HEK293T (cell line): ENCODE data around the gene SH2D4B.

Experiments
- CTCF ChIA-PET: fragments of 350-600 bp; formaldehyde crosslinking; extraction: SDS; loops from one replicate; lab custom pipeline; 2021; ENCODE audit warnings: antibody characterized with exemption, inconsistent platforms; lab: Yijun Ruan, JAX
- POLR2A ChIA-PET: fragments of 350-600 bp; formaldehyde crosslinking; extraction: SDS; loops from one replicate; lab custom pipeline; 2020; ENCODE audit warnings: antibody characterized with exemption, inconsistent platforms; lab: Yijun Ruan, JAX
- DNase-seq: peaks from one replicate; pipeline ENCODE4 v3.0.0; 2012; ENCODE audit warnings: mixed read lengths; ENCODE audit errors: extremely low spot score
- ARNT ChIP-seq: fragments of 450-650 bp; IDR thresholded peaks from 2 replicates; pipeline ENCODE4 v1.6.1; 2017; ENCODE audit warnings: mild to moderate bottlenecking
- BHLHE40 ChIP-seq: fragments of 450-650 bp; IDR thresholded peaks from 2 replicates; pipeline ENCODE4 v1.6.1; 2016; ENCODE audit warnings: mild to moderate bottlenecking, moderate library complexity, borderline replicate concordance
- CTBP1 ChIP-seq: fragments of 450-650 bp; IDR thresholded peaks from 2 replicates; pipeline ENCODE4 v1.6.1; 2016; ENCODE audit warnings: borderline replicate concordance
- ELF4 ChIP-seq: fragments of 450-650 bp; IDR thresholded peaks from 2 replicates; pipeline ENCODE4 v1.6.1; 2017; ENCODE audit warnings: antibody characterized with exemption
- FOXA1 ChIP-seq: fragments of 450-650 bp; IDR thresholded peaks from 2 replicates; pipeline ENCODE4 v1.6.1; 2016; ENCODE audit warnings: mild to moderate bottlenecking
- FOXK2 ChIP-seq: fragments of 450-650 bp; IDR thresholded peaks from 2 replicates; pipeline ENCODE4 v1.6.1; 2016; ENCODE audit warnings: mild to moderate bottlenecking
- FOXM1 ChIP-seq: fragments of 450-650 bp; IDR thresholded peaks from 2 replicates; pipeline ENCODE4 v1.6.1; 2017; ENCODE audit warnings: mild to moderate bottlenecking, borderline replicate concordance
- HDGF ChIP-seq: fragments of 450-650 bp; IDR thresholded peaks from 2 replicates; pipeline ENCODE4 v1.6.1; 2017; ENCODE audit warnings: antibody characterized with exemption, borderline replicate concordance
- L3MBTL2 ChIP-seq: fragments of 450-650 bp; conservative IDR thresholded peaks from 2 replicates; pipeline ENCODE4 v1.6.1; 2016; ENCODE audit warnings: mild to moderate bottlenecking
- LEF1 ChIP-seq: fragments of 450-650 bp; IDR thresholded peaks from 2 replicates; pipeline ENCODE4 v1.6.1; 2017; ENCODE audit warnings: mild to moderate bottlenecking, borderline replicate concordance
- NFRKB ChIP-seq: fragments of 450-650 bp; IDR thresholded peaks from 2 replicates; pipeline ENCODE4 v1.6.1; 2016; ENCODE audit warnings: mild to moderate bottlenecking, moderate library complexity
- SP1 ChIP-seq: fragments of 450-650 bp; IDR thresholded peaks from 2 replicates; pipeline ENCODE4 v1.6.1; 2017
- SUZ12 ChIP-seq: fragments of 450-650 bp; IDR thresholded peaks from 2 replicates; pipeline ENCODE4 v1.6.1; 2016; ENCODE audit warnings: mild to moderate bottlenecking
- TARDBP ChIP-seq: fragments of 450-650 bp; IDR thresholded peaks from 2 replicates; pipeline ENCODE4 v1.6.1; 2016
- ZNF384 ChIP-seq: fragments of 450-650 bp; IDR thresholded peaks from 2 replicates; pipeline ENCODE4 v1.6.1; 2016
- TF ChIP-seq, protein P1 (sequence below): fragments of 450-650 bp; IDR thresholded peaks from 2 replicates; pipeline ENCODE4 v1.6.1; 2016

Gene SH2D4B

GRCh38 chr10:80611481-80612185 is 73.9 kb downstream of the SH2D4B start:
- DNase-seq, result no peak
- ChIA-PET POLR2A (no interaction called here), CTCF (interaction anchor here (0.6 to 1.6 kb wide), 2 partner anchors 13 to 1413 kb away, joined by 3 to 4 read pairs; no protein-coding TSS in a partner anchor)
- TF ChIP-seq, protein P1, sequence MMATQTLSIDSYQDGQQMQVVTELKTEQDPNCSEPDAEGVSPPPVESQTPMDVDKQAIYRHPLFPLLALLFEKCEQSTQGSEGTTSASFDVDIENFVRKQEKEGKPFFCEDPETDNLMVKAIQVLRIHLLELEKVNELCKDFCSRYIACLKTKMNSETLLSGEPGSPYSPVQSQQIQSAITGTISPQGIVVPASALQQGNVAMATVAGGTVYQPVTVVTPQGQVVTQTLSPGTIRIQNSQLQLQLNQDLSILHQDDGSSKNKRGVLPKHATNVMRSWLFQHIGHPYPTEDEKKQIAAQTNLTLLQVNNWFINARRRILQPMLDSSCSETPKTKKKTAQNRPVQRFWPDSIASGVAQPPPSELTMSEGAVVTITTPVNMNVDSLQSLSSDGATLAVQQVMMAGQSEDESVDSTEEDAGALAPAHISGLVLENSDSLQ, result no peak
- no peak for TF ChIP-seq LEF1
- TF ChIP-seq BHLHE40, result no peak
- no peak for TF ChIP-seq FOXK2
- no peak for TF ChIP-seq ARNT
- no peak for TF ChIP-seq ZNF384
- TF ChIP-seq NFRKB, result no peak
- no peak for TF ChIP-seq ELF4
- no peak for TF ChIP-seq L3MBTL2
- TF ChIP-seq SUZ12, result no peak
- no peak for TF ChIP-seq HDGF
- no peak for TF ChIP-seq FOXM1
- no peak for TF ChIP-seq FOXA1
- TF ChIP-seq SP1, result no peak
- no peak for TF ChIP-seq CTBP1
- TF ChIP-seq TARDBP, result no peak

DNA sequence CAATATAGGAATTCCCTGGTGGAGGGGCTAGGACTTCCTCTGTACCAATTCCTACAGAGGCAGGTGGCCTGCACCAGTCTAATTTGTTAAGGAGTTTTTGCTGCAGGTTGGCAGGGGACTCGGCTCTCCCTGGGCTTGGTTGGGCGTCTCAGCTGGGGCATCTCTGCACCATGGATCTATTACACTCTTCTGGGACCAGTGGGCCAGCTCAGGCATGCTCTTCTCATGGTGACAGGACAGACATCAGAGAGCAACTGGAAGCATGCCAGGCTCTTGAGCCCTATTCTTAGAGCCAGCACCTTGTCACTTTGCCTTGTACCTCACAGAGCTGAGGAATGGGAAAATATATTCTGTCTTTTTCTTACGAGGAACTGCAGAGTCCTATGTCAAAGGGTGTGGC is 74.6 kb downstream of the SH2D4B start:
- DNase-seq, result no peak
- POLR2A ChIA-PET, result no interaction called here
- no peak for TF ChIP-seq SP1
- TF ChIP-seq HDGF, result no peak
- TF ChIP-seq, protein P1, result no peak
- TF ChIP-seq FOXK2, result no peak
- no peak for TF ChIP-seq TARDBP
- TF ChIP-seq BHLHE40, result no peak
- TF ChIP-seq SUZ12, result no peak
- no peak for TF ChIP-seq ARNT
- no peak for TF ChIP-seq ELF4
- TF ChIP-seq L3MBTL2, result no peak
- no peak for TF ChIP-seq ZNF384
- TF ChIP-seq FOXM1, result no peak
- TF ChIP-seq LEF1, result no peak
- no peak for TF ChIP-seq FOXA1
- no peak for TF ChIP-seq NFRKB
- TF ChIP-seq CTBP1, result no peak
- CTCF ChIA-PET, result no interaction called here

- DNase-seq, result no peak
- TF ChIP-seq LEF1, result no peak
- CTCF ChIA-PET, result no interaction called here
- POLR2A ChIA-PET, result no interaction called here
These were observed 75.9 kb downstream of the SH2D4B start for GRCh38 chr10:80613466-80614170.

- CTCF ChIA-PET, result no interaction called here
- TF ChIP-seq FOXA1 (no peak), FOXK2 (no peak), L3MBTL2 (no peak), CTBP1 (no peak), SUZ12 (no peak), ZNF384 (no peak), ELF4 (no peak)
- DNase-seq, result no peak
- POLR2A ChIA-PET, result no interaction called here
These were observed 77.1 kb downstream of the SH2D4B start for GRCh38 chr10:80614576-80615416.

DNA sequence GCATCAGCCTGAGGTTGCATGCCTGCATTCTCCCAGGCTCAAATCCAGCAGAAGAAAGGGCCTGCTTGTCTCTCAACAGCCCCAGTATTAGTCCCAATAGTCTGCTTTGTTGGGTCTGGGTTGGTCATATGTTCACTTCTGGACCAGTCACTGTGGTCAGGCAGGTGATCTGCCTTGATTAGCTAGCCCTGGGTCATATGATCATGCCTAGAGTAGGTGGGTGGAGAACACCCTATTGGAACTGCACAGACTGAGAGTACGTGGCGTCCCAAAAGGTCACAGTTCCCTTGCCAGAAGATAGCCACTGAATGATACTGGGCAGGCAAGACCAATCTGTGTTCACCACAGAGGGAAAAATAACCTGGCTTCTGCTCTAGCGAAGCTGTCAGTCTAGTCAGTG is 80.1 kb downstream of the SH2D4B start:
- DNase-seq, result no peak
- ChIA-PET POLR2A (no interaction called here), CTCF (no interaction called here)
- TF ChIP-seq HDGF (no peak), FOXK2 (no peak), BHLHE40 (no peak), L3MBTL2 (no peak), NFRKB (no peak), LEF1 (no peak), ZNF384 (no peak), SUZ12 (no peak), FOXA1 (no peak)
- TF ChIP-seq, protein P1, result no peak
